Epithelial cell of esophagus (primary cell): ENCODE measurements around the gene BOD1L1.

Source experiments
- DNase-seq: peaks from one replicate; pipeline ENCODE4 v3.0.0; 2010; ENCODE audit warnings: low read depth
- H3K4me3 ChIP-seq: 2 replicates; pipeline ENCODE4 v1.5.1; 2011; ENCODE audit warnings: mild to moderate bottlenecking, low read length, control low read depth
- TF ChIP-seq, protein P1 (sequence below): IDR thresholded peaks from 2 replicates; pipeline ENCODE4 v1.5.1; 2011; ENCODE audit warnings: low read depth, mild to moderate bottlenecking, low read length, control low read depth, inconsistent platforms; ENCODE audit not compliant: insufficient read depth; ENCODE audit errors: missing control alignments

The BOD1L1 gene

DNA sequence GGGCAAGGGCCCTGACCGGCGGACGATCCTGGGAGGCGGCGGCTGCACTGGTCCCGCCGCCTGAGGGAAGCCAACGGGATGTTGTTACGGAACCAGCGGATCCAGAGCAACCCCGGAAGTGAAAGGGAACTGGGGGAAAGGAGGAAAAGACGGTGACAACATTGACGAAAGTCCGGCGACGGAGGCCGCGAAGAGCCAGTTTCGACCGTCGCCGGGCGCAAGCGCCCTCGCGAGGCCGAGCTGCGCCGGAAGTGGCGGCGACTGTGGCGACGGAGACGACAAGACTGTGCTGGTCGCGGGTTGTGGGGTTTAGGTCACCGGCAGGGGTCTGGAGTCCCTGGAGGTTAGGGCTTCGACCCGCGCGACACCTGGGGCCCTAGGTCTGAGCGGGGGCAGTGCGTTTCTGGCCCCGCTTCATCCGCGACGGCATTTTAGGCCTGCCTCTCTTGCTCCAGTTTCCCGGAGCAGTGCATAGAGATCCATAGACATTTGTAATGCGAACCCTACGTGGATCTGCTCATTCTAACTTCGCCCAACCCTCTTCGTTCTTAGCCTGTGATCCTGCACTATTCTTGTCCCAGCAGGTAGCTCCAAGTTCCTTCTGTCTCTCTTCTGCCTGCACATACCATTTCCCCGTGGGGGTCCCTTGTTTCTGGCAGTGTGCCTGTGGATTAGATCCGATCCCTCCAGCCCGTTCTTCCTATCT, at the start of gene BOD1L1:
Gene BOD1L1, minus strand, starts transcription at position 120 of the 706 bp plus-strand sequence. CDS start 138 bp downstream, outside the sequence.
- TF ChIP-seq, protein P1, sequence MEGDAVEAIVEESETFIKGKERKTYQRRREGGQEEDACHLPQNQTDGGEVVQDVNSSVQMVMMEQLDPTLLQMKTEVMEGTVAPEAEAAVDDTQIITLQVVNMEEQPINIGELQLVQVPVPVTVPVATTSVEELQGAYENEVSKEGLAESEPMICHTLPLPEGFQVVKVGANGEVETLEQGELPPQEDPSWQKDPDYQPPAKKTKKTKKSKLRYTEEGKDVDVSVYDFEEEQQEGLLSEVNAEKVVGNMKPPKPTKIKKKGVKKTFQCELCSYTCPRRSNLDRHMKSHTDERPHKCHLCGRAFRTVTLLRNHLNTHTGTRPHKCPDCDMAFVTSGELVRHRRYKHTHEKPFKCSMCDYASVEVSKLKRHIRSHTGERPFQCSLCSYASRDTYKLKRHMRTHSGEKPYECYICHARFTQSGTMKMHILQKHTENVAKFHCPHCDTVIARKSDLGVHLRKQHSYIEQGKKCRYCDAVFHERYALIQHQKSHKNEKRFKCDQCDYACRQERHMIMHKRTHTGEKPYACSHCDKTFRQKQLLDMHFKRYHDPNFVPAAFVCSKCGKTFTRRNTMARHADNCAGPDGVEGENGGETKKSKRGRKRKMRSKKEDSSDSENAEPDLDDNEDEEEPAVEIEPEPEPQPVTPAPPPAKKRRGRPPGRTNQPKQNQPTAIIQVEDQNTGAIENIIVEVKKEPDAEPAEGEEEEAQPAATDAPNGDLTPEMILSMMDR, result peak; percentile 49
- peak; percentile 93 for DNase-seq
- H3K4me3 ChIP-seq, result peak within 1 kb of the TSS; percentile 87

DNA sequence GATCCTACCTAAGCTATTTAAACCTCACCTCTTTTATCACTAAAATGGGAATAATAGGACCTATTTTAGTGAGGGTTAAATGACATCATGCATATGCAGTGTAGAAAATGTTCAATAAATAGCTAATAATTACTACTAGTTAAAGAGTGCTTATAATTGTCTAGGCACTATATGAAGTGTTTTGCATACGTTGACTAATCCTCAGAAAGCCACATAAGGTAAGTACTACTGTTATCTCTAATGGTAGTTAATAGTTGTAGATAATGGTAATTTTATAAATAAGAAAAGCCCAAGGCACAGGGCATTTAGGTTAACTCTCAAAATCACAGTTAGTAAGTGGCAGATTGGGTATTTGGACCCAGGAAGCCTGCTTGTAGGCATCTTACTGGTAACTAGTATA, 47.4 kb upstream of the BOD1L1 start:
- TF ChIP-seq, protein P1, result no peak
- DNase-seq, result no peak

DNA sequence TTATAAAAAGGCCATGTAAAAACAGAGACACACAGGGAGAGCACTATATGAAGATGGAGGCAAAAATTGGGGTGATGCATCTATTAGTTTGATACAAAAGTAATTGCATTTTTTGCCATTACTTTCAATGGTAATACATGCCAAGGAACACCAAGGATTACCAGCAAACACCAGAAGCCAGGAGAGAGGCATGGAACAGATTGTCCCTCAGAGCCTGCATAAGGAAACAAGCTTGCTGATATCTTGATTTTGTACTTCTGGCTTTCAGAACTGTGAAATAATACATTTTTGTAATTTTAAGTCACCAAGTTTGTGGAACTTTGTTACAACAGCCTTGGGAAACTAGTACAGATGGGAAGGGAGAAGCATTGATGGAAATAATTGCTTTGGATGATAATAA, 45.6 kb upstream of the BOD1L1 start:
- TF ChIP-seq, protein P1, result no peak
- no peak overlapping the region for H3K4me3 ChIP-seq
- no peak for DNase-seq

More for the DNA sequence above, 47.4 kb upstream of the BOD1L1 start:
- no peak overlapping the region for H3K4me3 ChIP-seq

DNA sequence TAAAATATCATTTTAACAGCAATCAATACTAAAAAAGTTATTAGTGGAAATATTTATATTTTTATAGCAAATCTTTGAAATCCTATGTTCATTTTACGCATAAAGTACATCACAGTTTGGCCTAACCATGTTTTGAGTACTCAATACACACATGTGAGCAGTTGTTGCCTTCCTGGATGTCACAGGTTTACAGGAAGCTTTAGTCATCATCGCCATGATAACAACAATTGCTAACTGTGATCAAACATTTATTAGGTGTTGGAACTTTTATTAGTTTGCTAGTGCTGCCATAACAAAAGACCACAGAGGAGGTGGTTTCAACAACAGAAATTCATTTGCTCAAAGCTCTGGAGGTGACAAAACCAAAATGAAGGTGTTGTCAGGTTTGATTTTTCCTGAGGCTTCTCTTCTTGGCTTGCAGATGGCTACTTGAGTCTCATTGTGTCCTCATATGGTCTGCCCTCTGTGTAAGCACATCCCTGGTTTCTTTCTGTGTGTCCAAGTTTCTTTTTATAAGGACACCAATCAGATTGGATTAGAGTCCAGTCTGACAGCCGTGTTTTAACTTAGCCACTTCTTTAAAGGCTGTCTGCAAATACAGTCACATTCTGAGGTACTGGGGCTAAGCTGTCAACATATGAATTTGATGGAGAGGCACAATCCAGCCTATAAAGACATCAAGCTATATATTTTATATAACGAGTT, 43.1 kb upstream of the BOD1L1 start:
- H3K4me3 ChIP-seq, result no peak overlapping the region
- DNase-seq, result no peak
- TF ChIP-seq, protein P1, result no peak

DNA sequence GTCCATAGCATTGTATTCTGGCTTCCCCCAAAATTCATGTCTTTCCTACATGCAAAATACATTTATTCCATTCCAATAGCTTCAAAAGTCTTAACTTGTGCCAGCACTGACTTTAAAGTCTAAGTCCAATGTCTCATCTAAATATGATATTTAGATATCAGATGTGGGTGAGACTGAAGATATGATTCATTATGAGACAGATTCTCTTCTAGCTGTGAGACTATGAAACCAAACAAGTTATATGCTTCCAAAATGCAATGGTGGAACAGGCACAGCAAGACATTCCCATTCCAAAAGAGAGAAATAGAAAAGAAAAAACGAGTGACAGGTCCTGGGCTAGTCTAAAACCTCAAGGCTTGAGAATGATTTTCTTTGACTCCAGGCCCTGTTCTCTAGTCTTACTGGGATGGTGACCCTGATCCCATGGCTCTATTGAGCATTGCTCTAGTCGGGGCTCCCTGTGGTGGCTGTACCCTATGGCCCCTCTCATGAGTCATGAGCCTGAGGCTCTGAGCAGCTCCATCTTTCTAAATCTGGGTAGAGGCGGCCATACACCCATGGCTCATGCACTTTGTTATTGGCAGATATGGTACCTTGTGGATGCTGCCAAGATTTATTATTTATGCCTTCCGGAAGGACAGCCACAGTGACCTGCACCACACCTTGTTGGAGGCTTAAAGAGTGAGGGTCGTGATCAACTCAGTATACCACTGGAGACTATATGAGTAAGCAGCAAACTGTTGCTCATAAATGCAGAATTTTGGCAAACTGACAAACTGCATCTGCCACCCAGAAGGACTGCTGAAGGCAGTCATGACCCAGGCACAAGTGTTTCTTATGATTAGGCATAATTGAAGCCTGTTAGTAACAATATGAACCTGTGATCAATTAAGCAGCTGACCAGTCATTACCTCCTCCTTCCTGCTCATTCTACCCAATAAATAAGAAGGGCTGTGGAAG, 38.5 kb upstream of the BOD1L1 start:
- peak; percentile 49 for DNase-seq
- TF ChIP-seq, protein P1, result no peak
- H3K4me3 ChIP-seq, result no peak overlapping the region

DNA sequence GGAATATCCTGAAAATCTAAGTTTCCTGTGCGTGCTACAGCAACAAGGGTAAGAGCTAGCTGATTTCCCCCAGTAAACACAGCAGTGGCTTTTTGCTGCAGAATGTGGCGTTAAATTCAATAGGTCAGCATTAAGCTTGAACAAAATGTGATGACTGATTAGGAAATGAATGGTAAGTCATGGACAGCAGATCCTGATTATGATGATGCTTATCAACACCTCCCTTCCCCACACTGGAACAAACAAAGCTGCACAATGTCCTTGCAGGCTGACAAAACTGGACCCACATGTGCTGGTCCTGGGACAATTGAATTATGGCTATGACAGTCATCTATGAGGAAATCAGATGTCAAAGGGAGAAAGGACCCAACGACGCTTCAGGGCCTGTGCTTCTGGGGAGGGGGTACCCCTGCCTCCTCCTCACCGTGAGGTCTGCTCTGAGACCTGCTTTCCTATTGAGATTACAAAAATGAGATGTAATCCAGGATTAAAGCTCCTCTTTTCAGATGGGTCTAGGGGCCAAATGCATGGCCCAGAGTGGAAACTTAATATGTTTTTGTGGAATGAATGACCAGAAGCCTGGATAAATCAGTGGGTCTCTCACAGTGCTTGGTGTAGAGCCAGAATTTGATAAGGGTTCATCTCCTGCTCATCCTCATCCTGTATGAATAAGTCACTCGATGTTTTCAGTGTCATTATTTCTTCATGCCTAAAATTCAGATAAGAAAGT, 32.0 kb upstream of the BOD1L1 start:
- TF ChIP-seq, protein P1, result no peak
- DNase-seq, result no peak
- H3K4me3 ChIP-seq, result no peak overlapping the region
